HCT116 (cell line): Measurements from ENCODE around the gene ELAPOR2. TPM values are rescaled to one million over a fixed set of nuclear protein-coding genes. Genes with fewer than 3 reads are reported as not detected.

Experiments
- ATAC-seq: fragments of 200-7000 bp; cut with Tn5 transposase; 2 replicates; pipeline ENCODE4 v1.9.1; 2020; ENCODE audit warnings: mild to moderate bottlenecking, moderate library complexity
- BruUV-seq: library from RNA; stranded (reverse); fragments of 400-500 nt; replicated peaks from 2 replicates; lab custom pipeline; 2021; lab: Mats Ljungman, UMichigan
- CTCF ChIA-PET: fragments of 300-600 bp; sonication (Branson Sonifier 250); formaldehyde crosslinking; loops from one replicate; lab custom pipeline; 2021; ENCODE audit warnings: antibody characterized with exemption; lab: Charles Lee
- POLR2A ChIA-PET: fragments of 300-600, 350-600 bp; sonication (Branson Sonifier 250); formaldehyde crosslinking; loops from one replicate; lab custom pipeline; 2021; ENCODE audit warnings: antibody characterized with exemption; lab: Charles Lee
- RAD21 ChIA-PET, 2 experiments: fragments of 300-600 bp; sonication (Branson Sonifier 250); formaldehyde crosslinking; loops; one replicate each; lab custom pipeline; 2023; ENCODE audit warnings: low total read pairs in 2 of 2; ENCODE audit not compliant: uncharacterized antibody in 2 of 2, unreplicated experiment in 2 of 2, low non-redundant PET in 1 of 2; lab: Charles Lee
- DNase-seq: peaks from one replicate; pipeline ENCODE4 v3.0.0-alpha.2; 2010; ENCODE audit warnings: low read depth, low spot score
- H2AFZ ChIP-seq: fragments of 200-600 bp; shearing (Covaris generic), sonication (generic); 2 replicates; pipeline ENCODE4 v1.6.1; 2017; ENCODE audit warnings: low read depth, mixed run types, mixed read lengths, antibody characterized with exemption, low read length; ENCODE audit not compliant: poor library complexity, severe bottlenecking
- H3K27ac ChIP-seq: 2 replicates; pipeline ENCODE4 v1.5.1; 2012; ENCODE audit warnings: low read depth, low read length
- H3K27me3 ChIP-seq: fragments of 200-600 bp; sonication (generic); 2 replicates; pipeline ENCODE4 v1.6.1; 2016; ENCODE audit warnings: mixed run types, low read length, mixed read lengths; ENCODE audit not compliant: insufficient read depth
- H3K36me3 ChIP-seq, 2 experiments: fragments of 200-500 bp in 1 of 2; fragments of 200-600 bp in 1 of 2; sonication (Bioruptor generic) in 1 of 2; sonication (generic) in 1 of 2; 2 replicates each; pipeline versions ENCODE4 v1.5.1 to v1.6.1; 2014 to 2016; ENCODE audit warnings: low read length in 2 of 2, inconsistent platforms in 1 of 2, mixed read lengths in 1 of 2, mixed run types in 1 of 2; ENCODE audit not compliant: insufficient read depth in 2 of 2, control insufficient read depth in 1 of 2
- H3K4me1 ChIP-seq, 2 experiments: fragments of 200-600 bp in 1 of 2; sonication (generic) in 1 of 2; 2 replicates each; pipeline versions ENCODE4 v1.5.1 to v1.6.1; 2012 to 2017; ENCODE audit warnings: low read length in 2 of 2, inconsistent platforms in 1 of 2, mild to moderate bottlenecking in 1 of 2, mixed read lengths in 1 of 2, mixed run types in 1 of 2, moderate library complexity in 1 of 2; ENCODE audit not compliant: insufficient read depth in 2 of 2, control insufficient read depth in 1 of 2
- H3K4me2 ChIP-seq: fragments of 200-600 bp; sonication (generic); 2 replicates; pipeline ENCODE4 v1.6.1; 2017; ENCODE audit warnings: mixed run types, low read length, mixed read lengths
- H3K4me3 ChIP-seq, 2 experiments: fragments of 200-600 bp in 1 of 2; sonication (generic) in 1 of 2; replicated peaks in 1 of 2; 2 replicates each; pipeline ENCODE4 v1.5.1; 2011 to 2016; ENCODE audit warnings: low read length in 2 of 2, control low read depth in 1 of 2, low read depth in 1 of 2, mild to moderate bottlenecking in 1 of 2, mixed read lengths in 1 of 2, mixed run types in 1 of 2
- H3K79me2 ChIP-seq: fragments of 200-600 bp; sonication (generic); 2 replicates; pipeline ENCODE4 v1.6.1; 2017; ENCODE audit warnings: mild to moderate bottlenecking, mixed run types, low read length, moderate library complexity, mixed read lengths; ENCODE audit not compliant: insufficient read depth
- H3K9ac ChIP-seq: fragments of 200-600 bp; sonication (generic); 2 replicates; pipeline ENCODE4 v1.6.1; 2016; ENCODE audit warnings: low read length, mixed read lengths
- H3K9me2 ChIP-seq: fragments of 200-600 bp; sonication (generic), shearing (Covaris generic); 2 replicates; pipeline ENCODE4 v1.6.1; 2017; ENCODE audit warnings: mixed run types, mild to moderate bottlenecking, moderate library complexity; ENCODE audit not compliant: insufficient read depth
- H3K9me3 ChIP-seq, 2 experiments: fragments of 200-500 bp in 1 of 2; fragments of 200-600 bp in 1 of 2; sonication (Bioruptor generic) in 1 of 2; sonication (generic) in 1 of 2; 2 replicates each; pipeline ENCODE4 v1.6.1; 2014 to 2017; ENCODE audit warnings: low read length in 2 of 2, mixed read lengths in 2 of 2, inconsistent platforms in 1 of 2, low read depth in 1 of 2, mild to moderate bottlenecking in 1 of 2, mixed run types in 1 of 2, moderate library complexity in 1 of 2; ENCODE audit not compliant: control insufficient read depth in 1 of 2, insufficient read depth in 1 of 2
- H4K20me1 ChIP-seq: fragments of 200-600 bp; sonication (generic), shearing (Covaris generic); 2 replicates; pipeline ENCODE4 v1.6.1; 2017; ENCODE audit warnings: mixed run types, mild to moderate bottlenecking, moderate library complexity; ENCODE audit not compliant: insufficient read depth
- CEBPB ChIP-seq: IDR thresholded peaks from 2 replicates; pipeline ENCODE4 v1.6.1; 2012; ENCODE audit warnings: low read depth
- EGR1 ChIP-seq: IDR thresholded peaks from 2 replicates; pipeline ENCODE4 v1.6.1; 2012; ENCODE audit warnings: low read depth
- ELF1 ChIP-seq: IDR thresholded peaks from 2 replicates; pipeline ENCODE4 v1.6.1; 2012; ENCODE audit warnings: low read depth, borderline replicate concordance
- EZH2 ChIP-seq: fragments of 200-600 bp; sonication (generic); IDR thresholded peaks from 2 replicates; pipeline ENCODE4 v1.6.1; 2017; ENCODE audit warnings: antibody characterized with exemption, mixed run types
- EZH2phosphoT487 ChIP-seq: fragments of 200-600 bp; IDR thresholded peaks from 2 replicates; pipeline ENCODE4 v1.6.1; 2018; ENCODE audit warnings: antibody characterized with exemption, borderline replicate concordance
- JUND ChIP-seq: IDR thresholded peaks from 2 replicates; pipeline ENCODE4 v1.6.1; 2012
- ZFX ChIP-seq: fragments of 450-650 bp; IDR thresholded peaks from 2 replicates; pipeline ENCODE4 v1.6.1; 2017
- intact Hi-C: fragments of 100-400 bp; cut with micrococcal nuclease; formaldehyde crosslinking; loops from 2 replicates; pipeline ENCODE4 v1.10.0; 2022
- total RNA-seq: library from RNA; stranded (reverse); gene quantifications from one replicate; pipeline ENCODE4 v1.2.1, GENCODE V29; 2021; ENCODE audit not compliant: unreplicated experiment
- TF ChIP-seq, protein P1 (sequence below): IDR thresholded peaks from 2 replicates; pipeline ENCODE4 v1.6.1; 2011; ENCODE audit warnings: mild to moderate bottlenecking, low read length, moderate library complexity; ENCODE audit not compliant: insufficient replicate concordance; ENCODE audit errors: extremely low read depth
- TF ChIP-seq, protein P2 (sequence below), 3 experiments: fragments of 200-600 bp in 1 of 3; sonication (generic) in 1 of 3; IDR thresholded peaks in 2 of 3; conservative IDR thresholded peaks in 1 of 3; 2 replicates each; pipeline ENCODE4 v1.5.1; 2012 to 2017; ENCODE audit warnings: low read depth in 2 of 3, low read length in 2 of 3, antibody characterized with exemption in 1 of 3, borderline replicate concordance in 1 of 3, control low read depth in 1 of 3, mild to moderate bottlenecking in 1 of 3, mixed read lengths in 1 of 3, mixed run types in 1 of 3, moderate library complexity in 1 of 3; ENCODE audit not compliant: insufficient read depth in 1 of 3

ELAPOR2 gene
- total RNA-seq, 1 experiment from 2014 or later, result 26.0 TPM

DNA sequence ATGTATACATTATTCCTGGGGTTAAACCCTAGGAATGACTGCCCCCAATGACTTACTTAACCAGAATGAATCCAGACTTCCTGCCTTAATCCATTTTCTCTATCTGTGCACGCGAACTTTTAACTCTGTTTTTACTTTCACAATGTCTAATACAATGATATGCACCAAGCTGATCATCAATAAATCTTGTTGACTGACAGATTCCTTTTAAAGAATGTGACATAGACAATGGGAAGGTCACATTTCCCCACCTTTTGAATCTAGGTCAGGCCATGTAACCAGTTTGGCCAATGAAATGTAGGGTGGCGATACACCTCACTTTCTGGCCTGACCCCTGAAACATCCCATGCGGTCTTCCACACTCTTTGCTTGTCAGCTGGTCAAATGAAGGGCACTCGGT is 23.2 kb upstream of the ELAPOR2 start:
- H3K9ac ChIP-seq, result no peak overlapping the region
- H2AFZ ChIP-seq, result no peak overlapping the region
- no peaks in the 10 kb centered on the region for H3K36me3 ChIP-seq
- H3K4me1 ChIP-seq, result no peaks in the 10 kb centered on the region
- ATAC-seq (no peak), DNase-seq (no peak)
- no TSS peak for BruUV-seq
- H3K27ac ChIP-seq, result no peak overlapping the region
- no peaks in the 10 kb centered on the region for H3K9me3 ChIP-seq
- no peak overlapping the region for H3K4me3 ChIP-seq
- intact Hi-C loops, result no loop called here
- H3K4me2 ChIP-seq, result no peak overlapping the region
- RAD21 ChIA-PET, result no interaction called here
- no peaks in the 10 kb centered on the region for H4K20me1 ChIP-seq
- H3K79me2 ChIP-seq, result no peaks in the 10 kb centered on the region
- POLR2A ChIA-PET, result no interaction called here
- CTCF ChIA-PET, result no interaction called here
- no peaks in the 10 kb centered on the region for H3K27me3 ChIP-seq
- TF ChIP-seq JUND (no peak), CEBPB (no peak), EZH2phosphoT487 (no peak), ZFX (no peak), EGR1 (no peak), EZH2 (no peak), ELF1 (no peak)
- TF ChIP-seq, protein P1, sequence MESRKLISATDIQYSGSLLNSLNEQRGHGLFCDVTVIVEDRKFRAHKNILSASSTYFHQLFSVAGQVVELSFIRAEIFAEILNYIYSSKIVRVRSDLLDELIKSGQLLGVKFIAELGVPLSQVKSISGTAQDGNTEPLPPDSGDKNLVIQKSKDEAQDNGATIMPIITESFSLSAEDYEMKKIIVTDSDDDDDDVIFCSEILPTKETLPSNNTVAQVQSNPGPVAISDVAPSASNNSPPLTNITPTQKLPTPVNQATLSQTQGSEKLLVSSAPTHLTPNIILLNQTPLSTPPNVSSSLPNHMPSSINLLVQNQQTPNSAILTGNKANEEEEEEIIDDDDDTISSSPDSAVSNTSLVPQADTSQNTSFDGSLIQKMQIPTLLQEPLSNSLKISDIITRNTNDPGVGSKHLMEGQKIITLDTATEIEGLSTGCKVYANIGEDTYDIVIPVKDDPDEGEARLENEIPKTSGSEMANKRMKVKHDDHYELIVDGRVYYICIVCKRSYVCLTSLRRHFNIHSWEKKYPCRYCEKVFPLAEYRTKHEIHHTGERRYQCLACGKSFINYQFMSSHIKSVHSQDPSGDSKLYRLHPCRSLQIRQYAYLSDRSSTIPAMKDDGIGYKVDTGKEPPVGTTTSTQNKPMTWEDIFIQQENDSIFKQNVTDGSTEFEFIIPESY, result no peak
- TF ChIP-seq, protein P2, sequence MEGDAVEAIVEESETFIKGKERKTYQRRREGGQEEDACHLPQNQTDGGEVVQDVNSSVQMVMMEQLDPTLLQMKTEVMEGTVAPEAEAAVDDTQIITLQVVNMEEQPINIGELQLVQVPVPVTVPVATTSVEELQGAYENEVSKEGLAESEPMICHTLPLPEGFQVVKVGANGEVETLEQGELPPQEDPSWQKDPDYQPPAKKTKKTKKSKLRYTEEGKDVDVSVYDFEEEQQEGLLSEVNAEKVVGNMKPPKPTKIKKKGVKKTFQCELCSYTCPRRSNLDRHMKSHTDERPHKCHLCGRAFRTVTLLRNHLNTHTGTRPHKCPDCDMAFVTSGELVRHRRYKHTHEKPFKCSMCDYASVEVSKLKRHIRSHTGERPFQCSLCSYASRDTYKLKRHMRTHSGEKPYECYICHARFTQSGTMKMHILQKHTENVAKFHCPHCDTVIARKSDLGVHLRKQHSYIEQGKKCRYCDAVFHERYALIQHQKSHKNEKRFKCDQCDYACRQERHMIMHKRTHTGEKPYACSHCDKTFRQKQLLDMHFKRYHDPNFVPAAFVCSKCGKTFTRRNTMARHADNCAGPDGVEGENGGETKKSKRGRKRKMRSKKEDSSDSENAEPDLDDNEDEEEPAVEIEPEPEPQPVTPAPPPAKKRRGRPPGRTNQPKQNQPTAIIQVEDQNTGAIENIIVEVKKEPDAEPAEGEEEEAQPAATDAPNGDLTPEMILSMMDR (IDR thresholded peaks at IDR 0.05 in 2 of 3, conservative IDR thresholded peaks at IDR 0.05 in 1 of 3; ENCODE audit: borderline replicate concordance in 1 of 3, insufficient read depth in 1 of 3, low read depth in 2 of 3, low read length in 2 of 3), result no peak
- H3K9me2 ChIP-seq, result no peaks in the 10 kb centered on the region
